H1 (cell line): Measurements from ENCODE around the gene ARHGAP1. TPM values are rescaled to one million over a fixed set of nuclear protein-coding genes. Genes with fewer than 3 reads are reported as not detected.

ENCODE experiments used
- CTCF ChIA-PET: fragments of 300-600 bp; sonication (Branson Sonifier 250); formaldehyde crosslinking; loops from one replicate; lab custom pipeline; 2021; ENCODE audit not compliant: partially characterized antibody; lab: Charles Lee
- POLR2A ChIA-PET: fragments of 300-600 bp; sonication (Branson Sonifier 250); formaldehyde crosslinking; loops from one replicate; lab custom pipeline; 2021; ENCODE audit warnings: inconsistent platforms; ENCODE audit not compliant: partially characterized antibody; lab: Charles Lee
- DNase-seq, 2 experiments: peaks; one replicate each; pipeline versions ENCODE4 v3.0.0 to v3.0.0-alpha.2; 2010 to 2022; ENCODE audit warnings: low spot score in 2 of 2, low read depth in 1 of 2, mixed read lengths in 1 of 2
- FAIRE-seq: peaks from 2 replicates; lab custom pipeline; 2011; peaks lifted over from hg19 to GRCh38; lab: Jason Lieb, UNC
- H2AFZ ChIP-seq: 2 replicates; pipeline ENCODE4 v1.8.1; 2012; ENCODE audit warnings: low read length, inconsistent platforms
- H2AK5ac ChIP-seq: 2 replicates; pipeline ENCODE4 v1.6.1; 2013; ENCODE audit warnings: low read depth, low read length
- H2BK120ac ChIP-seq: replicated peaks from 2 replicates; pipeline ENCODE3; 2013; ENCODE audit warnings: low read depth, low read length, inconsistent platforms
- H2BK12ac ChIP-seq: 2 replicates; pipeline ENCODE4 v1.6.1; 2013; ENCODE audit warnings: low read depth, low read length
- H2BK15ac ChIP-seq: 2 replicates; pipeline ENCODE4 v1.6.1; 2013; ENCODE audit warnings: low read length
- H2BK20ac ChIP-seq: 2 replicates; pipeline ENCODE4 v1.6.1; 2013; ENCODE audit warnings: low read length
- H2BK5ac ChIP-seq: 2 replicates; pipeline ENCODE4 v1.6.1; 2013; ENCODE audit warnings: low read depth, low read length
- H3K14ac ChIP-seq: 2 replicates; pipeline ENCODE4 v1.6.1; 2013; ENCODE audit warnings: inconsistent platforms; ENCODE audit not compliant: insufficient read length
- H3K18ac ChIP-seq: 2 replicates; pipeline ENCODE4 v1.6.1; 2013; ENCODE audit warnings: low read length; ENCODE audit errors: extremely low read depth
- H3K23ac ChIP-seq: 2 replicates; pipeline ENCODE4 v1.6.1; 2013; ENCODE audit warnings: inconsistent platforms; ENCODE audit not compliant: insufficient read length
- H3K23me2 ChIP-seq: 2 replicates; pipeline ENCODE4 v1.6.1; 2013; ENCODE audit warnings: low read depth, low read length
- H3K27ac ChIP-seq: 2 replicates; pipeline ENCODE4 v1.6.1; 2011; ENCODE audit warnings: low read depth, low read length, inconsistent platforms
- H3K27me3 ChIP-seq, 4 experiments: replicated peaks in 1 of 4; 1 replicate in 1 of 4; 2 replicates in 3 of 4; pipeline versions ENCODE4 v1.6.1 to v1.8.1; 2011 to 2013; ENCODE audit warnings: low read length in 3 of 4, mild to moderate bottlenecking in 3 of 4, inconsistent platforms in 2 of 4, mixed read lengths in 2 of 4, moderate library complexity in 1 of 4; ENCODE audit not compliant: control insufficient read depth in 3 of 4, insufficient read depth in 3 of 4; ENCODE audit errors: extremely low read depth in 1 of 4
- H3K36me3 ChIP-seq, 4 experiments: 2 replicates each; pipeline versions ENCODE4 v1.6.1 to v1.8.1; 2011 to 2013; ENCODE audit warnings: mild to moderate bottlenecking in 4 of 4, low read length in 3 of 4, moderate library complexity in 2 of 4, control low read depth in 1 of 4, inconsistent platforms in 1 of 4; ENCODE audit not compliant: insufficient read depth in 4 of 4, control insufficient read depth in 2 of 4
- H3K4ac ChIP-seq: replicated peaks from 2 replicates; pipeline ENCODE3; 2013; ENCODE audit warnings: low read length, low read depth, mixed read lengths, inconsistent platforms; ENCODE audit not compliant: insufficient read length
- H3K4me1 ChIP-seq, 4 experiments: replicated peaks in 1 of 4; 1 replicate in 1 of 4; 2 replicates in 3 of 4; pipeline versions ENCODE4 v1.6.1 to v1.8.1; 2011 to 2013; ENCODE audit warnings: low read length in 3 of 4, inconsistent platforms in 2 of 4, mixed read lengths in 1 of 4; ENCODE audit not compliant: insufficient read depth in 4 of 4, control insufficient read depth in 3 of 4
- H3K4me2 ChIP-seq, 2 experiments: 2 replicates each; pipeline versions ENCODE4 v1.6.1 to v1.8.1; 2011 to 2013; ENCODE audit warnings: low read depth in 2 of 2, low read length in 2 of 2, control low read depth in 1 of 2, inconsistent platforms in 1 of 2, mild to moderate bottlenecking in 1 of 2; ENCODE audit not compliant: insufficient read depth in 1 of 2
- H3K4me3 ChIP-seq, 4 experiments: fragments of 200-600, 300-600 bp in 1 of 4; sonication (generic), shearing (Covaris generic), sonication (Bioruptor Twin) in 1 of 4; 2 replicates each; pipeline versions ENCODE4 v1.5.1 to v1.8.1; 2011 to 2016; ENCODE audit warnings: low read length in 4 of 4, low read depth in 3 of 4, control low read depth in 2 of 4, inconsistent platforms in 2 of 4, mild to moderate bottlenecking in 2 of 4, mixed read lengths in 1 of 4, moderate library complexity in 1 of 4; ENCODE audit not compliant: insufficient read depth in 2 of 4; ENCODE audit errors: extremely low read depth in 1 of 4
- H3K56ac ChIP-seq: replicated peaks from 2 replicates; pipeline ENCODE3; 2013; ENCODE audit warnings: low read depth, mild to moderate bottlenecking, mixed read lengths, low read length, inconsistent platforms; ENCODE audit not compliant: insufficient read length
- H3K79me1 ChIP-seq: 2 replicates; pipeline ENCODE4 v1.6.1; 2013; ENCODE audit warnings: low read depth, low read length, control low read depth
- H3K79me2 ChIP-seq, 2 experiments: 2 replicates each; pipeline versions ENCODE4 v1.6.1 to v1.8.1; 2012 to 2013; ENCODE audit warnings: low read length in 2 of 2, mild to moderate bottlenecking in 2 of 2, inconsistent platforms in 1 of 2; ENCODE audit not compliant: insufficient read depth in 2 of 2, control insufficient read depth in 1 of 2
- H3K9ac ChIP-seq, 4 experiments: replicated peaks in 1 of 4; 1 replicate in 1 of 4; 2 replicates in 3 of 4; pipeline versions ENCODE4 v1.6.1 to v1.8.1; 2011 to 2013; ENCODE audit warnings: low read depth in 3 of 4, low read length in 3 of 4, control low read depth in 2 of 4, mild to moderate bottlenecking in 2 of 4, moderate library complexity in 2 of 4, inconsistent platforms in 1 of 4; ENCODE audit errors: extremely low read depth in 1 of 4
- H3K9me3 ChIP-seq, 2 experiments: 2 replicates each; pipeline versions ENCODE4 v1.6.1 to v1.8.1; 2012 to 2013; ENCODE audit warnings: mild to moderate bottlenecking in 2 of 2, moderate library complexity in 2 of 2, control low read depth in 1 of 2, inconsistent platforms in 1 of 2, low read depth in 1 of 2, low read length in 1 of 2, mixed read lengths in 1 of 2; ENCODE audit not compliant: insufficient read depth in 2 of 2
- H4K20me1 ChIP-seq, 2 experiments: replicated peaks in 1 of 2; 2 replicates each; pipeline versions ENCODE3 to v1.8.1; 2011 to 2013; ENCODE audit warnings: inconsistent platforms in 2 of 2, low read length in 2 of 2, mild to moderate bottlenecking in 1 of 2; ENCODE audit not compliant: insufficient read depth in 2 of 2, control insufficient read depth in 1 of 2
- H4K5ac ChIP-seq: 2 replicates; pipeline ENCODE4 v1.6.1; 2013; ENCODE audit warnings: low read length, low read depth, mixed read lengths, inconsistent platforms; ENCODE audit not compliant: insufficient read length
- H4K8ac ChIP-seq: 2 replicates; pipeline ENCODE4 v1.8.0; 2013; ENCODE audit warnings: mild to moderate bottlenecking, moderate library complexity, low read length, inconsistent platforms; ENCODE audit not compliant: insufficient read depth; ENCODE audit errors: extremely low read depth
- H4K91ac ChIP-seq: replicated peaks from 2 replicates; pipeline ENCODE3; 2013; ENCODE audit warnings: low read length, mixed read lengths, inconsistent platforms; ENCODE audit not compliant: insufficient read length
- CTBP2 ChIP-seq: IDR thresholded peaks from 2 replicates; pipeline ENCODE4 v1.7.0; 2011; ENCODE audit warnings: borderline replicate concordance, mild to moderate bottlenecking, moderate library complexity, mixed read lengths, low read length; ENCODE audit not compliant: insufficient read depth, insufficient read length
- SP1 ChIP-seq: IDR thresholded peaks from 2 replicates; pipeline ENCODE4 v1.6.1; 2011; ENCODE audit warnings: low read depth, low read length
- TAF1 ChIP-seq: IDR thresholded peaks from 2 replicates; pipeline ENCODE4 v1.6.1; 2011; ENCODE audit warnings: mild to moderate bottlenecking, low read depth, low read length
- WGBS, 2 experiments: shearing (Covaris generic) in 1 of 2; methylation state at CpG; one replicate each; pipeline versions ENCODE4 v1.1.6 to v1.1.7; 2013 to 2015; ENCODE audit warnings: low lambda C conversion rate in 2 of 2, mixed read lengths in 2 of 2, inconsistent platforms in 1 of 2, low coverage in 1 of 2, missing lambda C conversion rate in 1 of 2; ENCODE audit not compliant: insufficient replicate concordance in 2 of 2, insufficient coverage in 1 of 2, insufficient read length in 1 of 2; ENCODE audit errors: extremely low coverage in 1 of 2, missing lambda C conversion rate in 1 of 2; 5-methylcytosine and 5-hydroxymethylcytosine counted together
- polyA plus RNA-seq, 7 experiments: library from polyadenylated mRNA; depleted of rRNA in 3 of 7; stranded (reverse) in 5 of 7; unstranded in 2 of 7; fragments of >200 nt in 5 of 7; fragments of 200-250 nt in 2 of 7; gene quantifications; 1 replicate in 5 of 7; 2 replicates in 1 of 7; 4 replicates in 1 of 7; pipeline versions ENCODE4 v1.2.1 to v1.2.3, GENCODE V29; 2011 to 2013; ENCODE audit warnings: missing spikeins in 2 of 7, mixed read lengths in 2 of 7
- total RNA-seq: library from RNA; stranded (reverse); fragmentation: NEBNext Ultra II Directional; extraction: Animal tissue kit (Norgen Biotek cat#: 25700); gene quantifications from 2 replicates; pipeline ENCODE4 v1.2.1, GENCODE V29; 2021
- TF ChIP-seq, protein P1 (sequence below): IDR thresholded peaks from 2 replicates; pipeline ENCODE4 v1.6.1; 2012; ENCODE audit warnings: inconsistent platforms

ARHGAP1 gene
- total and polyA plus RNA-seq, 2 of the 8 experiments (the other 6 are each of a cell fraction or from before 2014, with no cell fraction given) = 28.6 to 58.8 TPM

DNA sequence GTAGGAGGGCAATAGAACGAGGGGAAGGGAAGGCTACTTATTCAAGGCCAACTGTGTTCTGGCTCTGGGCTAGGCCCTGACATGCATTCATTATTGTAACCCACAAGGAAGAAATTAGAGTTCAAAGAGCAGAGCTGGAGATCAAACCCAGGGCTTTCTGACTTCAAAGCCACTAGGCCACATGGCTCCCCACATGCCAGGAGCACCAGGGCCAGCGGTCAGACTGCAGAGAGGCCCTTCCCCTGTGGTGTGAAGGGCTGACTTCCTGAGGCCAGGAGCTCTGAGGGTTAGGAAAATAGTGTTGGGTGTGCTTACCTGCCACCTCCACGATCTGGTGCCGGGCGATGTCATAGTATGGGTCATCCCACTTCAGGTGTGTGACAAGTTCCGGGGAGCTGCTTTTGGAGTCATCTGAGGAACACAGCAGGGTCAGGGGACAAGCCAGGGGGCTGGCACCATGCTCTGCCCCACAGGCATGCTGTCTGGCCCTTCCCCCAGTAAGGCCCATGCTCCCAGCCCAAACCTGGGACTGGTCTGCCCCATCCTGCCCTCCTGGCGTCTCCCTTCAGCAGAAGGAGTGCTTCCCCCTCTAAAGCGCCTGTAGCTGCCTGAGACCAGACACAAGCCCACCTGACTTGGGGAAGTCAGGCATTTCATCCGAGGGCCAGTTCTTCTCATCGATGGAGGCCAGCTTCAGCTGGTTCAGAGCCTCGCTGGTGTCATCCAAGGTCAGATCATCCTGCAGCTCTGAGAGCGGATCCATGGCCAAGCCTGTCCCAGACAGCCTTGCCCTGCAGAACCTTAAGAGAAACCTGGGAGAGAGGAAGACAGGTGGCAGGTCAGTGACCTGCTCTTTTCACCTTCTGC lies 4.8 kb downstream of the ARHGAP1 start:
- Histone ChIP-seq H3K4me2 (no peak overlapping the region), H3K56ac (no peak overlapping the region), H4K5ac (no peak overlapping the region), H3K36me3 (peaks cover 2 to 11% (median 6%) of the 10 kb centered on the region in 4 experiments; a peak in 3 of 8 replicates), H3K4ac (no peak overlapping the region), H3K23me2 (peaks cover 3% of the 10 kb centered on the region; the same call in 1 of the 2 replicates), H2BK120ac (no peak overlapping the region), H3K79me1 (no peaks in the 10 kb centered on the region), H3K23ac (no peak overlapping the region), H2AK5ac (no peak overlapping the region), H2BK20ac (no peak overlapping the region), H3K27ac (no peak overlapping the region), H3K4me1 (no peaks in the 10 kb centered on the region; a peak in 2 of 7 replicates), H3K9ac (no peak overlapping the region), H2BK15ac (no peak overlapping the region), H3K4me3 (no peak overlapping the region), H2BK5ac (no peak overlapping the region), H4K8ac (no peak overlapping the region), H4K20me1 (peaks cover 2% of the 10 kb centered on the region in 2 experiments), H4K91ac (no peak overlapping the region), H3K9me3 (no peaks in the 10 kb centered on the region), H2BK12ac (no peak overlapping the region), H2AFZ (no peak overlapping the region), H3K14ac (no peak overlapping the region), H3K27me3 (no peaks in the 10 kb centered on the region), H3K18ac (no peak overlapping the region), H3K79me2 (peaks cover 0 to 4% of the 10 kb centered on the region in 2 experiments; a peak in 1 of 4 replicates)
- CTCF ChIA-PET = interaction anchor here (0.6 to 2.0 kb wide), 3 partner anchors 12 to 308 kb away, joined by 3 to 6 read pairs (median 3); no protein-coding TSS in a partner anchor
- POLR2A ChIA-PET = interaction anchor here (0.6 to 1.4 kb wide), 3 partner anchors 10 to 314 kb away, joined by 3 to 5 read pairs (median 4); partner anchors contain the start of gene MDK
- no peak for TF ChIP-seq CTBP2
- TF ChIP-seq, protein P1, sequence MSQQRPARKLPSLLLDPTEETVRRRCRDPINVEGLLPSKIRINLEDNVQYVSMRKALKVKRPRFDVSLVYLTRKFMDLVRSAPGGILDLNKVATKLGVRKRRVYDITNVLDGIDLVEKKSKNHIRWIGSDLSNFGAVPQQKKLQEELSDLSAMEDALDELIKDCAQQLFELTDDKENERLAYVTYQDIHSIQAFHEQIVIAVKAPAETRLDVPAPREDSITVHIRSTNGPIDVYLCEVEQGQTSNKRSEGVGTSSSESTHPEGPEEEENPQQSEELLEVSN = no peak
- TF ChIP-seq SP1 = no peak
- no peak for TF ChIP-seq TAF1
- WGBS, 2 experiments = 88% methylated on average over 12 of the region's 12 CpGs; no CpG with 5 or more reads in 1 of the 2 experiments
- FAIRE-seq (no peak), DNase-seq (no peak)
